Measurements from ENCODE around the gene DPH7. TPM values are rescaled to one million over a fixed set of nuclear protein-coding genes. Genes with fewer than 3 reads are reported as not detected.
"Not testable (repeated sequence)": the region's sequence is repeated elsewhere in the genome, so short reads cannot be mapped to it uniquely, and the experiment has no call there.

Gene DPH7
- polyA plus RNA-seq, 1 donor: 29.3 TPM

DNA sequence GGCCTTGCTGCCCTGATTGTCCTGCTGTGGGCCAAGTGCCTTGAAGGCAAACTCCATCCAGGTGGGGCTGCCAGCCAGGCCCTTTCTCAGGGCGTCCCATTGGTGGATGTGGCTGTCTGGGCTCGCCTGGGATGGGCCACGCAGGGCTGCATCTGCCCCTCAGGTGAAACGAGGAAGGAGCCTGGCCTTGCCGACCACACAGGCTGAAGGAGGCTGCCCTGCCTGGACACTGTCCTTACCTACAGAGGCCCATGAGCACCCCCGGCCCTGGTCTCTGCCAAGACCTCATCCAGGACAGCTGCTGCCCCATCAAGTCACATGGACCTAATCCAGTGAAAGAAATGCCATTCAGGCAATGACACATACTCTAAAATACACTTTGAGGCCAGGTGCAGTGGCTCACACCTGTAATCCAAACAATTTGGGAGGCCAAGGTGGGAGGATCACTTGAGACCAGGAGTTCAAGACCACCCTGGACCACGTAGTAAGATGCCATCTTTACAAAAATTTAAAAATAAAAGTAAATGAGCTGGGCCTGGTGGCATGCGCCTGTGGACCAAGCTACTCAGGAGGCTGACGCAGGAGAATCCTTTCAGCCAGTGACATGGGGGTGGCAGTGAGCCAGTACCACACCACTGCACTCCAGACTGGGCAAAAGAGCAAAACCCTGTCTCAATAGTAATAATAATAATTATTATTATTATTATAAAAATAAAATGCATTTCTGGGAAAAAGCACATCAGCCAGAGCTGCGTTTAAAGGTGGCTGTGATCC, 62.4 kb downstream of the DPH7 start:
- DNase-seq: no peak

DNA sequence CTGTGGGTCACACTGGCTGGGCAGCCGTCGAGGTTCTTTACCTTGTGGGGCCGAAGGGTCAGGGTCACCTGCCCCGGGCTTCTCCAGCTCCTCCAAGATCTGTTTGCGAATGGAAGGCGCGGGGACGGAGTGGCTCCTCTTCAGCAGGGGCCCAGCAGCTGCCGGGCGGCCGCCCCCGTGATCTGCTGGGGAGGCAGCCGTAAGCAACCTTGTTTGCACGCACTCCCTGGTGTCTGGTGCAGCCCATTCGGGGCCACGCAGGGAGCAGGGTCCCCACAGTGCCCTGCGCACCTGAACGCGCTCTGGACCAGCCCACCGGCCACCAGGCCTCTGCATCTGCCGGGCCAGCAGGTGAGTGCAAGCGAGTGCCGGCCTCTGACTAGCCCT, 63.4 kb downstream of the DPH7 start:
- no peak for DNase-seq

DNA sequence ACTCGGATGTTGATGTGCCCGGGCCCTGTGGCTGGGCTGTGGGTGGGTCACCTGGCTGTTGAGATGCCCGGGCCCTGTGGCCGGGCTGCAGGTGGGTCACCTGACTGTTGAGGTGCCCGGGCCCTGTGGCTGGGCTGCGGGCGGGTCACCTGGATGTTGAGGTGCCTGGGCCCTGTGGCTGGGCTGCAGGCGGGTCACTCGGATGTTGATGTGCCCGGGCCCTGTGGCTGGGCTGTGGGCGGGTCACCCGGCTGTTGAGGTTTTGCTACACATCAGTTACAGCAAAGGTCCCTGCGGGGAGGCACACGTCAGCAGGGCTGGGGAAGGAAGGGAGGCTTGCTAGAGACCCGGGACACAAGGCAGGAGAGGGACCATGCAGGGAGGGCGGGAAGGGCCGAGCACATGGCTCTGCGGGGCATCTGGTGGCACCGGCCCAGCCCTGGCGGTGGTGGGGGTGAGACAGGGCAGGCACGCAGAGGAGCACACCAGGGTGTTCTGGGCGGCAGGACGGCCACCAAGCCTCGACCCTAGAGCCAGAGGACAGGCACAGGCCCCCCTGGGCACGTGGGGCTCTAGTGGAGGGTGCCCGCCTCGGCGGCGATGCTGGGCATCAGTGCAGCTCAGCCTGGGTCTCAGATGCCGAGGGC, 63.9 kb downstream of the DPH7 start:
- DNase-seq: no peak

DNA sequence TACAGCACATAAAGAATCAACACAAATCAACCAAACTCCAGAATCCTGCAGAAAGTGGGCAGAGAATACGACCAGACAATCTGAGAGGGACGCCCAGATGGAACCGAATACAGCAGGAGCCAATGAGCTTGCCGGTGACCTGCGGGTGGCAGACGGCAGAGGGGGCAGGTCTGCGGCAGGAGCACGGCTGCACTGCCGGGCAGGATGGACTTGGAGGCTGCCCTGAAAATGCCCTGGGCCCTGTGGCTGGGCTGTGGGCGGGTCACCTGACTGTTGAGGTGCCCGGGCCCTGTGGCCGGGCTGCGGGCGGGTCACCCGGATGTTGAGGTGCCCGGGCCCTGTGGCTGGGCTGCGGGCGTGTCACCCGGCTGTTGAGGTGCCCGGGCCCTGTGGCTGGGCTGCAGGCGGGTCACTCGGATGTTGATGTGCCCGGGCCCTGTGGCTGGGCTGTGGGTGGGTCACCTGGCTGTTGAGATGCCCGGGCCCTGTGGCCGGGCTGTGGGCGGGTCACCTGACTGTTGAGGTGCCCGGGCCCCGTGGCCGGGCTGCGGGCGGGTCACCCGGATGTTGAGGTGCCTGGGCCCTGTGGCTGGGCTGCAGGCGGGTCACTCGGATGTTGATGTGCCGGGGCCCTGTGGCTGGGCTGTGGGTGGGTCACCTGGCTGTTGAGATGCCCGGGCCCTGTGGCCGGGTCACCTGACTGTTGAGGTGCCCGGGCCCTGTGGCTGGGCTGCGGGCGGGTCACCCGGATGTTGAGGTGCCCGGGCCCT, 64.7 kb downstream of the DPH7 start:
- not testable (repeated sequence) for DNase-seq

DNA sequence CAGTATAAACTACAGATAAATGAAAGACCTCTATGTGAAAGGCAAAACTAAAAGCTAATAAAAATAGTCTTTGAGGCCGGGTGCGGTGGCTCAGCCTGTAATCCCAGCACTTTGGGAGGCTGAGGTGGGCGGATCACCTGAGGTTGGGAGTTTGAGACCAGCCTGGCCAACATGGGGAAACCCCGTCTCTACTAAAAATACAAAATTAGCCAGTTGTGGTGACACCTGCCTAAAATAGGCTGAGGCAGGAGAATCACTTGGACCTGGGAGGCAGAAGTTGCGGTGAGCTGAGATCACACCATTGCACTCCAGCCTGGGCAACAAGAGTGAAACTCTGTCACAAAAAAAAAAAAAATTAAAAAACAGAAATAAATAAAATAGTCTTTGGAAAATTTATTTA, 65.6 kb downstream of the DPH7 start:
- DNase-seq: not testable (repeated sequence)

DNA sequence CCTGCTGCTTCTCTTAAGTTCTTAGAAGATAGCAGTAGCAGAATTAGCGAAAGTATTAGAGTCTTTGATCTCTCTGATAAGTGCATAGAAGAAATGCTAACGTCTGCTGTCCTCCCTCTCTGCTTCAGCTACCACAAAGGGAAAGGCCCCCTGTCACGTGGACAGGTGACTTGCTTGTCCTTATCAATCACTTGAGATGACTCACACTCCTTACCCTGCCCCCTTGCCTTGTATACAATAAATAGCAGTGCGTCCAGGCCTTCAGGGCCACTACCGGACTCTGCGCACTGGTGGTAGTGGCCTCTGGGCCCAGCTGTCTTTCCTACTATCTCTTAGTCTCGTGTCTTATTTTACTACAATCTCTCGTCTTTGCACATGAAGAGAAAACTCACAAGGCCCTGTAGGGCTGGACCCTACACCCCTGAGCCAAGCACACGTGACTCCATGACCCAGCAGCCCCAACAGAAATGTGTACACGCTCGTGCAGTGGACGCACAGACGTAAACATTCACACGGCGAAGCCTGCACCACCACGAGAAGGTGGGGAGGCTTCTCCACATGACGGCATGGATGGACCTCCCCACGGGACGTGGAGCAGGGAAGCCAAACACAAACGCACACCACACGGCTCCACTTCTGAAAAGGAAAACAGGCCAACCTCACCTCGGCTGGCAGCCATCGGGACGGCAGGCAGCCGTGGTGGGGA, 66.8 kb downstream of the DPH7 start:
- no peak for DNase-seq

DNA sequence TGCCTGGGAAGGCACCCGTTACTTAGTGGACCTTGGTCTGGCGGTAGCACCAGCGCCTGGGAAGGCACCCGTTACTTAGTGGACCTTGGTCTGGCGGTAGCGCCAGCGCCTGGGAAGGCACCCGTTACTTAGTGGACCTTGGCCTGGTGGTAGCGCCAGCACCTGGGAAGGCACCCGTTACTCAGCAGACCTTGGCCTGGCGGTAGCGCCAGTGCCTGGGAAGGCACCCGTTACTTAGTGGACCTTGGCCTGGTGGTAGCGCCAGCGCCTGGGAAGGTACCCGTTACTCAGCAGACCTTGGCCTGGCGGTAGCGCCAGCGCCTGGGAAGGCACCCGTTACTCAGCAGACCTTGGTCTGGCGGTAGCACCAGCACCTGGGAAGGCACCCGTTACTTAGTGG, 67.6 kb downstream of the DPH7 start:
- DNase-seq: not testable (repeated sequence)

DNA sequence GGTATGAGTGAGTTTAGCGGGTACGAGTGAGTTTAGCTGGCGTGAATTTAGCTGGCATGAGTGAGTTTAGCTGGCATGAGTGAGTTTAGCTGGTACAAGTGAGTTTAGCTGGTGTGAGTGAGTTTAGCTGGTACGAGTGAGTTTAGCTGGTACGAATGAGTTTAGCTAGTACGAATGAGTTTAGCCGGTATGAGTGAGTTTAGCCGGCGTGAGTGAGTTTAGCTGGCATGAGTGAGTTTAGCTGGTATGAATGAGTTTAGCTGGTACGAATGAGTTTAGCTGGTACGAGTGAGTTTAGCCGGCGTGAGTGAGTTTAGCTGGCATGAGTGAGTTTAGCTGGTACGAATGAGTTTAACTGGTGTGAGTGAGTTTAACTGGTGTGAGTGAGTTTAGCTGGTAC, 69.5 kb downstream of the DPH7 start:
- DNase-seq: no peak

DNA sequence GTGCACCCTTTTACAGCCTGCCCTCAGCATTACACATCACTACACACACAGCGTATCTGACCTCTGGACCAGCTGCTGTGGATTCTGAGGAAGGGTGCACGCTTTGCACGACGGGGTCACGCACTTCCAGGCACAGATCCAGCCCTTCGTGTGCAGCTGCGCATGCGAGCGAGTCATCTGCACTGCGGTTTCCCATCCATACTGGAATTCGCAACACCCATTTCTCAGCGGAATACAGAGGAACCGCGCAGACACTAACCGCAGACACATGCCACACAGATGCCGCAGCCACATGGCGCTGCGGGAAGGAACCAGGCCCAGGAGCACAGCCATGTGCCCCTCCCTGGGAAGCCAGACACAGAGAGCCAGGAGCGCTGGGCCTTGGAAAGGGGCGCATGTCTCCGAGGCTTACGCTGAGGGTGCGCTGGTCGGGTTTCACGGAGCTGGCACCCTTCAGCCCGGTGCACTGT, 72.0 kb downstream of the DPH7 start:
- no peak for DNase-seq

DNA sequence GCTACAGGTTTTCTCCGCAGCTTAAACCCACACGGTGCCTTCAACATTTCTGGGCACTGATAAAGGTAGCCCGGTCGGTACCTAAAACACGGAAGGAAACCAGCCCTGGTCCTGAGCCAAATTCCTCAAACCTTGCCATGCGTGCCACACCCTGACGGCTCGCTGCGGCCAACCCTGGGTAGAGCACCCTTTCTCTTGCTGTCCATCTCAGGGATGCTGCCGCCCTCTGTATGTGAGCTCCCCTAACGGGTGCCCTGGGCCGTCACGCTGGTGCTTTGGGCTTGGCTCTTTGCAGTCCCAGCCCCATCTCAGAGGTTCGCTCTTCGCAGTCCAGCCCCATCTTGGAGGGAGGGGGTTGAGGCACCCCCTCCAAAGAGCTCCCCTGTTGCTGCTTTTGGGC, 72.5 kb downstream of the DPH7 start:
- no peak for DNase-seq

DNA sequence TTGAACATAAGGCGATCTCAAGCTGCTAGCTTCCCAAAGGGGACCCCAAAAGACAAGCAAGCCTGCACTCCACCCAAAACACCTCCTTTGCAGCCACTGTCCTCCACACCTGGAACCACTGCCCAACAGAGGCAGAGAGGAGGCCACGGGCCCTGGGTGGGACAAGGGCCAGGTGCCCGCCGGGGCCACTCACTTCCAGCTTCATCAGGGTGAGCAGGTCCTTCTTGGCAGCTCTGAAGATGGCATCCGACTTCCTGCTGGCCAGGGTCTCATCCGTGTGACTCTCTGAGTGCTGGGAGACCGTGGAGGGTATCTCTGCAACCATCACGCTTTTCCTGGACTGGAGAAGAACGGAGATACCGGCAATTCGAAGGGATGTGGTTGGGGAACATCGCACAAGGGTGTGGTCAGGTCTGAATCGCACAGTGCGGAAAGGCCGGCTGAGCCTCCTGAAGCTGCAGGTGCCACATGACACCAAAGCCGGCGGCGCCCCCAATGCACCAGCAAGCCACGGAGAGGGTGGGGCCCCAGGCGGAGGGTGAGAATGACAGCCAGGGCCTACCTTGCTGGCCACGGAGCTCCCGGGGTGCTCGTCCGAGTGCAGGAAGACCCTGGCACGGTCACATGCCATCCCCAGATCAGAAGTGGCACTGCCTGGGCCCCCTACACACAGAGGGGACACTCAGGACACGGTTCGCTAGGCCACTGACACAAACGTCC, 73.1 kb downstream of the DPH7 start:
- no peak for DNase-seq

Other genes with a start within 250 kb of the DPH7 start
- 16.6 TPM for gene EXD3, start 155.8 kb downstream of the DPH7 start, polyA plus RNA-seq (ENCODE audit: insufficient read length)
- gene NOXA1, start 155.5 kb downstream of the DPH7 start, polyA plus RNA-seq (ENCODE audit: insufficient read length): 4.2 TPM
- 0.98 TPM for gene ENTPD8, start 137.6 kb downstream of the DPH7 start, polyA plus RNA-seq (ENCODE audit: insufficient read length)
- 18.1 TPM for gene NSMF, start 119.6 kb downstream of the DPH7 start, polyA plus RNA-seq (ENCODE audit: insufficient read length)
- gene PNPLA7, start 28.5 kb downstream of the DPH7 start, polyA plus RNA-seq (ENCODE audit: insufficient read length): 4.5 TPM
- gene MRPL41, start 27.0 kb downstream of the DPH7 start, polyA plus RNA-seq (ENCODE audit: insufficient read length): 34.2 TPM
- gene ZMYND19, start 11.6 kb upstream of the DPH7 start, polyA plus RNA-seq (ENCODE audit: insufficient read length): 19.0 TPM
- 48.6 TPM for gene ARRDC1, start 26.8 kb upstream of the DPH7 start, polyA plus RNA-seq (ENCODE audit: insufficient read length)
- gene EHMT1, start 40.1 kb upstream of the DPH7 start, polyA plus RNA-seq (ENCODE audit: insufficient read length): 50.4 TPM

Data from hindlimb muscle (tissue), 1 donor.